Parathyroid adenoma (tissue), 2 donors: ENCODE data around the gene LRRC15.

Experiments
- H2AFZ ChIP-seq: fragments of 300-600 bp; sonication (generic); one replicate; pipeline ENCODE4 v1.7.0; 2017; ENCODE audit warnings: antibody characterized with exemption, mild to moderate bottlenecking
- H3K27ac ChIP-seq: fragments of 300-600 bp; sonication (generic); one replicate; pipeline ENCODE4 v1.7.0; 2017
- H3K27me3 ChIP-seq: fragments of 300-600 bp; sonication (generic); one replicate; pipeline ENCODE4 v1.7.0; 2017; ENCODE audit warnings: low read length; ENCODE audit not compliant: control insufficient read depth, insufficient read depth
- H3K36me3 ChIP-seq: fragments of 300-600 bp; sonication (generic); one replicate; pipeline ENCODE4 v1.7.0; 2017; ENCODE audit warnings: low read length; ENCODE audit not compliant: control insufficient read depth, insufficient read depth
- H3K4me1 ChIP-seq: fragments of 300-600 bp; sonication (generic); one replicate; pipeline ENCODE4 v1.7.0; 2017; ENCODE audit warnings: control low read depth
- H3K4me2 ChIP-seq: fragments of 300-600 bp; sonication (generic); one replicate; pipeline ENCODE4 v1.7.0; 2017; ENCODE audit warnings: low read length
- H3K4me3 ChIP-seq: fragments of 300-600 bp; sonication (generic); one replicate; pipeline ENCODE4 v1.7.0; 2017; ENCODE audit warnings: low read depth, low read length
- H3K79me2 ChIP-seq: fragments of 300-600 bp; sonication (generic); one replicate; pipeline ENCODE4 v1.7.0; 2017; ENCODE audit warnings: control low read depth
- H3K9ac ChIP-seq: fragments of 300-600 bp; sonication (generic); one replicate; pipeline ENCODE4 v1.7.0; 2017; ENCODE audit warnings: mild to moderate bottlenecking
- H3K9me3 ChIP-seq: fragments of 300-600 bp; sonication (generic); one replicate; pipeline ENCODE4 v1.7.0; 2017; ENCODE audit warnings: low read length; ENCODE audit not compliant: control insufficient read depth
- TF ChIP-seq, protein P1 (sequence below): fragments of 300-600 bp; sonication (generic); IDR thresholded peaks from one replicate; pipeline ENCODE4 v1.7.0; 2017; ENCODE audit warnings: antibody characterized with exemption, mild to moderate bottlenecking
- donor health status: primary hyperparathyroidism.

The LRRC15 gene

DNA sequence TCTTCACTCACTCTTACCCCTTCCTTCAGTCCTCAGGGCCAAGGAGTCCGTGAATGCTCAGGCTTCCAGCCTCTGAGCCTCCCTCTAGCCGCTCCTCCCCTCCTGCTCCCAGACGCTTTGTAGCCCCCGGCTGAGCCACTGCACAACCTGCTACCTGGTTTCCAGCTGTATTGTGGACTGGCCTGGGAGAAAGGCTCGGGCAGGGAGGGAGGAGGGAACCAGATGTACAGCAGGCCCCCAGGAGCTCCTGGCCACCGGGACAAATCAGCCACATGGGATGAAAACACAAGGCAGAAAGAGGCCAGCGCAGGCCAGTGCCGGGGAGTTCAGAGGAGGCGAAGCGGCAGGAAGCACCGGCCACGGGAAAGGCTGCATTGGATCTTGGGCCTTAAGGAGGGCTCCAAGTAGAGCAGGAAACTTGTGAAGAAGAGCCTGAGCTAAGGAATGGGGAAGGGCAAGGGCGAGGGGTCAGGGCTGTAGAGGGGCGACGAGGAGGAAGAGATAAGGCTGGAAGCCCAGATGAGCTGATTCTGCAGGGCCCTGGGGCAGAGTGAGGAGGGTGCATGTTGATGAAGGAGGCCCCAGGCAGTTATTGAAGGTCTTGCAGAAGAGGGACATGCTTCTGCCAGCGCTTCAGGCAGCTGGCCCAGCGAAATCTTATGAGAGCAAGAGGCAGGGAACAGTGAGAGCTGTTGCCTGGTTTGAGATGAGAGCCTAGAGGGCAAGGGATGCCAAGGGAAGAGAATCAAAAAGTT is 32.8 kb downstream of the LRRC15 start:
- Histone ChIP-seq H3K9me3 (no peaks in the 10 kb centered on the region), H3K79me2 (no peaks in the 10 kb centered on the region), H3K36me3 (no peaks in the 10 kb centered on the region), H3K4me2 (no peak overlapping the region), H3K4me1 (no peaks in the 10 kb centered on the region), H3K4me3 (no peak overlapping the region), H2AFZ (no peak overlapping the region), H3K27me3 (no peaks in the 10 kb centered on the region), H3K9ac (no peak overlapping the region), H3K27ac (no peak overlapping the region)
- TF ChIP-seq, protein P1, sequence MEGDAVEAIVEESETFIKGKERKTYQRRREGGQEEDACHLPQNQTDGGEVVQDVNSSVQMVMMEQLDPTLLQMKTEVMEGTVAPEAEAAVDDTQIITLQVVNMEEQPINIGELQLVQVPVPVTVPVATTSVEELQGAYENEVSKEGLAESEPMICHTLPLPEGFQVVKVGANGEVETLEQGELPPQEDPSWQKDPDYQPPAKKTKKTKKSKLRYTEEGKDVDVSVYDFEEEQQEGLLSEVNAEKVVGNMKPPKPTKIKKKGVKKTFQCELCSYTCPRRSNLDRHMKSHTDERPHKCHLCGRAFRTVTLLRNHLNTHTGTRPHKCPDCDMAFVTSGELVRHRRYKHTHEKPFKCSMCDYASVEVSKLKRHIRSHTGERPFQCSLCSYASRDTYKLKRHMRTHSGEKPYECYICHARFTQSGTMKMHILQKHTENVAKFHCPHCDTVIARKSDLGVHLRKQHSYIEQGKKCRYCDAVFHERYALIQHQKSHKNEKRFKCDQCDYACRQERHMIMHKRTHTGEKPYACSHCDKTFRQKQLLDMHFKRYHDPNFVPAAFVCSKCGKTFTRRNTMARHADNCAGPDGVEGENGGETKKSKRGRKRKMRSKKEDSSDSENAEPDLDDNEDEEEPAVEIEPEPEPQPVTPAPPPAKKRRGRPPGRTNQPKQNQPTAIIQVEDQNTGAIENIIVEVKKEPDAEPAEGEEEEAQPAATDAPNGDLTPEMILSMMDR, result no peak

DNA sequence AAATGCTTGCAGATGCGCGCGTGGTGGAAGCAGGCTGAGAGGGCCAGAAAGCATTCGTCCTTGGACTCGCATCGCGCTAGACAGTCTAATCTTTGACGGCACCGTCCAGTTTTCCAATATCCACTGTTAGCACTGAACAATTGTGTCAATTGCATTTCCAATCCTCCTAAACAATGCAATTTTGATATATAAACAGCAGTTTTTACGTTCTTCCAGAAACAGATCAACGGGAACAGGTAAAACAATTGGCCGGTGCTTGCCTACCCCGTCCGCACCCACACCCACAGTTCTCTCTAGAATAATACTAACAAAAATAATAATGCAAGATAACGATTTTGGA is 35.6 kb downstream of the LRRC15 start:
- H3K27ac ChIP-seq, result no peak overlapping the region
- H2AFZ ChIP-seq, result peak overlapping the region; percentile 64
- H3K36me3 ChIP-seq, result no peaks in the 10 kb centered on the region
- H3K4me1 ChIP-seq, result peaks cover 7% of the 10 kb centered on the region
- H3K27me3 ChIP-seq, result no peaks in the 10 kb centered on the region
- H3K4me2 ChIP-seq, result no peak overlapping the region
- TF ChIP-seq, protein P1, result no peak
- no peak overlapping the region for H3K9ac ChIP-seq
- no peaks in the 10 kb centered on the region for H3K9me3 ChIP-seq
- no peaks in the 10 kb centered on the region for H3K79me2 ChIP-seq
- H3K4me3 ChIP-seq, result no peak overlapping the region

DNA sequence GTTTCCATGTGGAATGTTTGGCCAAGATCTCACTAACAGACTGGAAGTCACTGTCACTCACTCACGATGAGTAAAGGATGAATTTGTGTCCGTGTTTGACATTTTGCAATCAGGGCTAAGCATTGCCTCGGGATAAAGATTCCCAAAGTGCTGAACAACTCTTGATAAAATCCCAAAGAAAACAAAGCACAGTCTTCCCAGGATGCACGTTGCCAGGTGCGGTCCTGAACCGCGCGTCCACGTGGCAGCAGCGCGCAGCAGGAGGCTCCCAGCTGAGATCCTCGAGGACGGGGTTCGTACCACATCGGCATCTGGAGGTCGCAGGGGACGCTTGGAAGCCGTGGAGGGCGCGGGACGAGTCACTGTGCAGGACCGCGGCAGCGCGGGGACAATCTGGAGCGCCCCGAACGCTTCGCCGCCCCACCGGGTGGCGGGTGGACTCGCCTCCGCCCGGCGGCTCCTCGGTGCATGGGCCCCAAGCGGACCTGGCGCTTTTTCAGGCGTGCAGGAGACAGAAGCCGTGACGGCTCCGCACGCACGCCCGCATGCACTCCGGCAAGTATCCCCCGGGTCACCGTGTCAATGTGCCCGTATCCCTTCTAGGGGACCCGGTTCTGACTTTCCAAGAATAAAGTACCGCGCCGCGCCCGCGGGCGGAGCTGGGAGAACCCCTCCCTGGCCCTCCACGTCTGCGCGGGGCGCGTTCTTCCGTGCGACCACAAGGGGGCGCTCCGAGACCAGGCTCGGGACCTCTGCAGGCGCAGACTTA is 36.1 kb downstream of the LRRC15 start:
- Histone ChIP-seq H3K27ac (no peak overlapping the region), H3K4me2 (peak overlapping the region; percentile 70), H3K9ac (no peak overlapping the region), H3K4me1 (peaks cover 7% of the 10 kb centered on the region), H2AFZ (peak overlapping the region; percentile 64), H3K36me3 (no peaks in the 10 kb centered on the region), H3K9me3 (no peaks in the 10 kb centered on the region), H3K79me2 (no peaks in the 10 kb centered on the region), H3K4me3 (peak overlapping the region; percentile 39), H3K27me3 (no peaks in the 10 kb centered on the region)
- TF ChIP-seq, protein P1, result peak; percentile 99

DNA sequence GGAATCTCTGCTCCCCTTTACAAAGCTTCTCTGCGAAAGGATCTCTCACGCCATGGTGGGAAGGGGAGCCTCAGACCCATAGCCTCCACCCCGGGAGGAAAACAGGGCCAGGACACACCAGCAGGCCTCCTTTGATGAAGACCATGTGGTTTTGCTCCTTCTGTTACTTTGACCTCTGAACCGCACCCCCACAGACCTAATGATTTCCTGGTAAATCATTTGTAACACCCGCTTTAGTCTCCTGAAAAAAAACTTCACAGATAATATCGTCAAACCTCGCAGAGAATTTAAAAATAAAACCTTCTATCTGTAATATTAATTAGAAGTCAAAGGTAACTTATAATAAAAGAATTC is 36.7 kb downstream of the LRRC15 start:
- Histone ChIP-seq H3K4me2 (no peak overlapping the region), H3K4me3 (no peak overlapping the region), H3K9ac (no peak overlapping the region), H3K27ac (no peak overlapping the region), H2AFZ (no peak overlapping the region), H3K27me3 (no peaks in the 10 kb centered on the region), H3K36me3 (no peaks in the 10 kb centered on the region), H3K79me2 (no peaks in the 10 kb centered on the region), H3K4me1 (peaks cover 7% of the 10 kb centered on the region), H3K9me3 (no peaks in the 10 kb centered on the region)
- TF ChIP-seq, protein P1, result no peak
